Non-pigmented ciliary epithelial cell (primary cell): ENCODE results near the gene MRGPRF.
"Not testable (repeated sequence)": the region's sequence is repeated elsewhere in the genome, so short reads cannot be mapped to it uniquely, and the experiment has no call there.

ENCODE experiments used
- DNase-seq: peaks from one replicate; pipeline ENCODE4 v3.0.0-alpha.2; 2010; ENCODE audit warnings: low read depth

The MRGPRF gene

GRCh38 chr11:68987211-68987610 lies 25.8 kb downstream of the MRGPRF start:
- DNase-seq, result no peak

DNA sequence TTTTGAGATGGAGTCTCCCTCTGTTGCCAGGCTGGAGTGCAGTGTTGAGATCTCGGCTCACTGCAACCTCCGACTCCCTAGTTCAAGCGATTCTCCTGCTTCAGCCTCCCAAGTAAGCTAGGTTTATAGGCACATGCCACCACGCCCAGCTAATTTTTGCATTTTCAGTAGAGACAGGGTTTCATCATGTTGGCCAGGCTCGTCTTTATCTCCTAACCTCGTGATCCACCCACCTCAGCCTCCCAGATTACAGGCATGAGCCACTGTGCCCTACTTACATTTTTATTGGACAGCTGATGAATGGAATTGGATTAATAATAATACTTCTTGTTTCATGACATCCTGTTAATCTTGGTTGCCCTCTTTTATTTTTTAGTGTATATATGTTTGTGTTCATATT lies 29.2 kb downstream of the MRGPRF start:
- no peak for DNase-seq

DNA sequence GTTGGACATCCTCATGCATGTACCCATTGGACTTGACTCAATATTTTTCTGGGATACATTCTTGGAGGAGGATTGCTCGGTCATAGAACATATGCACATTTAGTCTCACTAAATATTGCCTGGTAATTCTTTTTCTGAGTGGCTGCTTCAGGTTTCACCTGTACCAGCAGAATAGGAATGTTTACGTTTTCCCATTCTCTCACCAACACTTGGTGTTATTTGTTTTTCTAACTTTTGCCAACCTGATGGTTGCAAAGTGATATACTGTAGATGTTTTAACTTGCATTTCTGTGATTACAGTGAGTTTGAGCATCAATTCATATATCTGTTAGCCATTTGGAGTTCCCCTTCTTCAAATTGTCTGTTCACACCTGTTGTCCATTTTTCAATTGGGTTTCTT lies 30.9 kb downstream of the MRGPRF start:
- no peak for DNase-seq

GRCh38 chr11:68980776-68981065 lies 32.3 kb downstream of the MRGPRF start, which contains the start of gene MRGPRD:
MRGPRD (minus strand) TSS chr11:68980986; CDS start chr11:68980986, 0 bp downstream.
- no peak for DNase-seq

DNA sequence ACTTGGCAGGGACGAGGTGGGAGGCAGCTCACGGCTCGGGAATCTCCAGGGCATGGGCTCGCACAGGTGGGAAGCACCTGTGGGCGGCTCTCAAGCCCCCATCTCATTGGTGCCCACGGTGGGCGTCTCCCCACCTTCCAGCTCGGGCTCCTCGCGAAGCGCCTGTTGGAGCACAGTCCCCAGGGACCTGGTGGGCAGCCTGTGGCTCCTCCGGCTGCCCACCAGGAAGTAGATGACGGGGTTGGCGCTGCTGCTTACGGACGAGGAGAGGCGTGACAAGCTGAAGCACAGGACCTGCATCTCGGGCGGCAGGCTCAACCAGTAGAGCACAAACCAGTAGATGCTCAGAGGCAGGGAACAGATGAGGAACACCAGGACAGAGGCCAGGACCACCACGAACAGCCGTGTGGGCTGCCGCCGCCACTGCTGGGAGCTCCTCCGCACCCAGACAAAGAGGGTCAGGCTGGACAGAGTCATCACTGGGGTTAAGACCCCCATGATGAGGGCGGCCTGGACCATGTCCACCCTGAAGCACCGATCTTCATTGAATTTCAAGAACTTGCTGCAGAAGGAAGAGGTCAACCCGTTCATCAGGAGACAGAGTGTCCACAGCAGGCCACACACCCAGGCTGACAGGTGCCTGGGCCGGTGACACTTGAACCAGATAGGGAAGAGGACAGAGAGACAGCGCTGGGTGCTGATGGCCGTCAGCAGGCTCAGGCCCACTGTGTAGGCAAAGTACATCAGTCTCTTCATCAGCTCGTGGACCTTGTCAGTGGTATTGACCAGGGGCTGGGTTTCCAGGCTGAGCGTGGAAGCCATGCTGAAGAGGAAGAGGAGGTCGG lies 32.9 kb downstream of the MRGPRF start:
- no peak for DNase-seq

GRCh38 chr11:68978931-68979594 lies 34.0 kb downstream of the MRGPRF start:
- DNase-seq, result no peak

DNA sequence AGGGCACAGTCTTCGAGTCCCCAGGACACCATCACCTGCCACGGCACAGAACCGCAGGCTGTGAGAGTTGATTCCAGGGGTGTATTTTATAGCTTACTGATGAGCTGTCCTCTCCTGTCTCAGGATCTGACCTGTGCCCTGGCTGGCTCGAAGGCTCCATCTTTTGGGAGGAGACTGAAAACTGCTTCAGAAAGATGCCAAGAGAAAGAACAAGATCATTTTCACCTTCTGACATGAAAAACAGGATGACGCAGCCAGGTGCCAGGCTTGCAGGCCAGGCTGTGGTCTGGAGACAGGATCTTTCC lies 34.5 kb downstream of the MRGPRF start:
- no peak for DNase-seq

GRCh38 chr11:68977781-68978625 lies 35.0 kb downstream of the MRGPRF start:
- no peak for DNase-seq

DNA sequence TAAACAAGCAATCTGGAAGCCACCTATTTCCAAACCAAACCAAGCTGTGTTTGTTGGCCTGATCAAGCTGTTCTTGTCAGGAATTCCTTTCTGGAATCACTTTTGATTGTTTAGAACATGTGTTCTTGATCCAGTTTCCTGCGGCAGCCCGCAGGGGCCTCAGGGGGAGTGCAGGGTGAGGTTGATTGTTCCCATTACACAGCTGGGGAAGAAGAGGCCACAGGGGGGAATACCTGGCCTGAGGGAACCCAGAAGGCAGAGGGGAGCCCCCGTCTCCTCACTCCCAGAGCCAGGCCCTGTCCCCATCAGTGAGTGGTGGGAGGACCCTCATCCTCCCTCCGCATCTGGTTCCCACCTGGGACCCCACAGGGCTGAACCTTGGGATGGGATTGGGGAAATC lies 36.5 kb downstream of the MRGPRF start:
- DNase-seq, result no peak

GRCh38 chr11:68976095-68976494 lies 37.0 kb downstream of the MRGPRF start:
- DNase-seq, result no peak

GRCh38 chr11:68974421-68975194 lies 38.4 kb downstream of the MRGPRF start:
- no peak for DNase-seq

GRCh38 chr11:68973706-68974105 lies 39.3 kb downstream of the MRGPRF start:
- DNase-seq, result not testable (repeated sequence)

GRCh38 chr11:68973219-68973618 lies 39.8 kb downstream of the MRGPRF start:
- DNase-seq, result no peak

- no peak for DNase-seq
These were observed 42.0 kb downstream of the MRGPRF start for GRCh38 chr11:68970921-68971636.

DNA sequence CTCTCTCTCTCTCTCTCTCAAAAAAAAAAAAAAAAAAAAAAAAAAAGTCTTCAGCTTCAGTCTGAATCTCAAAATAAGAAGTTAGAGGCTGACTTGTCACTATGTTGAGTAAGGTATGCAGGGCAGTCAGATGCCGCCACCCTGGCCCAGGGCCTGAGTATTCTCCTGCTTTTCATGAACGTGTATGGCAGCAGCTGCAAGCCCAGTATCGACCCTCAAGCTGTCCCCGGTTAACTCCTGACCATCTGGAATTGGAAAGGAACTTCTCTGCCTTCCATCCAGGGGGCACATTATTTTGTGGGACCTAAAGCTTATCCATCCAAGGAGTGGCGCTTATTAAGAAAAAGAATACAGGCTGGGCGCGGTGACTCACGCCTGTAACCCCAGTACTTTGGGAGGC lies 43.7 kb downstream of the MRGPRF start:
- no peak for DNase-seq

DNA sequence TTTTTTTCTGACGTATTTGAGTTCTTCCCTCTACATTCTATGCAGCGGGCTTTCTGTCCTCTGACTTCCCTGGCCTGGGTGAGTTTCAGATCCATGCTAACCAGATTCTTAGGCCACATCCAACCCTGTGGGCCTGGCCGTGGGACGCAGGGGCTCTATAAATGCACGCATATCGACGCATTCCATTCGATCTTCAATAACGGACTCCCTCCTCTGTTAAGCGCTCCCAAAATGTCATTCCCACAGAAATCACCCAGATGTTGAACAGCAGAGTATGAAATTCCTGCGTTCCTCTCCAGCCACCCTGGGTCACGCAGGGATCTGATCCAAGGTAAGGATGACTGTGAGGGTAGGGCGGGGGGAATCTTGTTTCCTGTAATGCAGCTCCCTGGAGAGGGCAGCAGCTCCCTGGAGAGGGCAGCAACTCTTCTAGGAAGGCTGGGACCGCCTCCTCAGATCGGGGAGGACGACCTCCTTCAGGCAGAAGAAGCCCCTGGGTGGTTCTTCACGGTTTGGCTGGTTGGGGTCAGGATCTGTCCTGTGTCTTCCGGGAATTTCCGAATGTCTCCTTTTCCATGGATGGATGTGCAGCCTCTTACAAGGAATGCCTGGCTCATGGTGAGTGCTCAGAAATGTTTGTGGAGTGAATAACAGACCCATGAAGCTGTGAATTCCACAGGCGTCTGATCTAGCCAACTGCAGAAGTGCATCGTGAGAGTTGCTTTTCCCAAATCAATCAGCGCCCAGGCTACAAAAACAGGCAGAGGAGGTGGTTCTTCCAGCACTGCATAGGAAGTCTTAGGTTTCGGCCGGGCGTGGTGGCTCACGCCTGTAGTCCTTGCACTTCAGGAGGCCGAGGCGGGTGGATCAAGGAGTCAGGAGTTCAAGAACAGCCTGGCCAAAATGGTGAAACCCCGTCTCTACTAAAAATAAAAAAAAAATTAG lies 44.5 kb downstream of the MRGPRF start:
- DNase-seq, result no peak

DNA sequence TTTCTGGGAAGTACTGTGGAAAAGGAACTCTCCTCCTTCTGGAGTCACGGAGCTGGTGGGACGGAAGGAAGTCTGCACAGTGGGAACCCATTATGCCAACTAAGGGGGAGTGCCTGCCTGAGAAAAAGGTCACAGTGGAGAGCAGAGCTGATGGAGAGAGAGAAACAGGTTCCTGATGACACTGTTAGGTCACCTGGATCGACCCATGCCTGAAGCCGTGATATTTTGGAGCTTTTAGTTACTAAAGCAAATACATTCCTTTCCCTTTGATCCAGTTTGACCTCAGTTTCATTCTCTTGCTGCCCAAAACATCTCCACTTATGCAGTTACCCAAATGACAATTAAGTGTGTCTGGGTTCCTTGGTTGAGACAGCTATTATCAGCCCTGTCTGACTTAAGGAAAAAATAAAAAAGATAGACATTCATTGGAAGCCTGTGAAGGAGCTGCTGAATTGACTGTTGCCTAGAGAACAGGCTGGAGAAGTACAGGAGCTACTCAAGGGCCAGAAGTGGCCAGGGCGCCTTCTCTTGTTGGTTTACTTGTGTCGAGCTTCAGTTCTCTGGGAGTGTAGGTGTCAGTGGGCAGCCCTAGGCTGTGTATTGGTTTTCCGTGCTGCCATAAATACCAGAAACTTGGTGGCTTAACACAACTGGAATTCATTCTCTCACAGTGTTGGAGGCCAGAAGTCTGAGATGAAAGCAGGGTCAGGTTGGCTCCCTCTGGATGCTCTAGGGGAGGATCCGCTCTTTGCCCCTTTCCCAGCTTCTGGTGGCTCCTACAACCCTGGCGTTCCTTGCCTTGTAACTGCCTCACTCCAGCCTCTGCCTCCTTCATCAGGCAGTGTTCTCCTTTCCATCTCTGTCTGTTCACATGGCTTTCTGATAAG lies 45.9 kb downstream of the MRGPRF start:
- no peak for DNase-seq

DNA sequence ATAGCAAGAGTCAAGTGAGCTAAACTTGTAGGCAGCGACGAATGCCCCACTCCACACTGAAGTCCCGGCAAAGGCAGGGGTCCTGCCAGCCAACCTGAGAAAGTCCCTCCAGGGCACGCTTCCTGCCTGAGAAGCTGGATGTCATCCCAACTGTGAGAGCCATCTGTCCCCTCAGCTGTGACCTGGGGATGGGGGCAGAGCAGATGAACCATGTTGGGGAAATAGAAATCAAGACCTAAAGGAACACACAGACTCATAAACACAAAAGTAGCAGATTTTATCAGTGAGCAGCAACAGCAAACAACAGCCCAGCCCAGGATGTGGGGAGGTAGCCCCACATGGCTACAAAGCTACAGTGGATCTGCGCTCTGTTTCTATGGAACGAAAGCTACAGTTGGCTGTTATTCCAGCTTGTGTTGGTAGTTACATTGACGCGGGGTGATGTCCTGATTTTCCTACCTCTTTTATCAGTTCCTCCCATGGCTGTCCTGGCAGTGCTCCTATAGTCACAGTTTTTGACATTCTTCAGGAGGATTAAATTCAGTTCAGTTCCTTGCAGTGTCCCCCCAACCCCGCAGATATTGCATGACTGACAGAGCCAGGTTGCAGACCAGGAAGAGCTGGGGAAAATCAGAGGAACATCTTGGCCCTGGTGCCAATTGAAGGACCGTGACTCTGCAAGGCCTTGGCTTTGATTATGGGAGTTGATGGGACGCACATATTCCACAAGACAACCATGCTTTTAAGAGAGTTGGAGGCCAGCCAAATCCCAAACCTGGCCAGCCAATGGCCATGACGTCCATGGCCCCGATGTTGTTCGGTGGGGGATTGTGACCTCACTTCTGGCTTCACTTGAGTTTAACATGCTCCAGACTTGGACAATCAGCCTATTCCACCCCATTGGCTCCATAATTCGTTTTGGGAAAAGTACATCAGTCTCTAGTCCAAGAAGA lies 46.9 kb downstream of the MRGPRF start:
- DNase-seq, result no peak
